Smooth muscle cell (in vitro differentiated cells): ENCODE data around the gene TMEM151B. TPM values are rescaled to one million over a fixed set of nuclear protein-coding genes. Genes with fewer than 3 reads are reported as not detected.
"Not testable (repeated sequence)": the region's sequence is repeated elsewhere in the genome, so short reads cannot be mapped to it uniquely, and the experiment has no call there.

Experiments
- DNase-seq: peaks from one replicate; lab custom pipeline; 2025; ENCODE audit not compliant: unreplicated experiment; lab: John Stamatoyannopoulos, UW
- H2AFZ ChIP-seq: fragments of 200-600 bp; sonication (generic); 2 replicates; pipeline ENCODE4 v1.6.0; 2016; ENCODE audit warnings: antibody characterized with exemption, low read depth, mild to moderate bottlenecking
- H3F3A ChIP-seq: fragments of 200-600 bp; sonication (generic); 2 replicates; pipeline ENCODE4 v1.6.0; 2017; ENCODE audit warnings: antibody characterized with exemption, low read depth
- H3K27ac ChIP-seq: fragments of 200-600 bp; sonication (generic); 2 replicates; pipeline ENCODE4 v1.5.1; 2016; ENCODE audit warnings: low read depth, mild to moderate bottlenecking
- H3K27me3 ChIP-seq: fragments of 200-600 bp; sonication (generic); 2 replicates; pipeline ENCODE4 v1.6.1; 2016; ENCODE audit warnings: low read depth, mild to moderate bottlenecking
- H3K36me3 ChIP-seq: fragments of 200-600 bp; sonication (generic); 2 replicates; pipeline ENCODE4 v1.5.1; 2016; ENCODE audit warnings: low read depth
- H3K4me1 ChIP-seq: fragments of 200-600 bp; sonication (generic); 2 replicates; pipeline ENCODE4 v1.5.1; 2016; ENCODE audit warnings: low read depth
- H3K4me2 ChIP-seq: fragments of 200-600 bp; sonication (generic); 2 replicates; pipeline ENCODE4 v1.6.0; 2016; ENCODE audit warnings: mild to moderate bottlenecking
- H3K4me3 ChIP-seq: fragments of 200-600 bp; sonication (generic); 2 replicates; pipeline ENCODE4 v1.5.1; 2016; ENCODE audit warnings: mild to moderate bottlenecking
- H3K79me2 ChIP-seq: fragments of 200-600 bp; sonication (generic); 2 replicates; pipeline ENCODE4 v1.6.0; 2016; ENCODE audit warnings: low read depth, mild to moderate bottlenecking
- H3K9ac ChIP-seq: fragments of 200-600 bp; sonication (generic); 2 replicates; pipeline ENCODE4 v1.6.0; 2016; ENCODE audit warnings: low read depth
- H3K9me3 ChIP-seq: fragments of 200-600 bp; sonication (generic); replicated peaks from 2 replicates; pipeline ENCODE4 v1.5.1; 2016; ENCODE audit warnings: low read depth
- H4K20me1 ChIP-seq: fragments of 200-600 bp; sonication (generic); 2 replicates; pipeline ENCODE4 v1.6.0; 2016; ENCODE audit warnings: low read depth
- WGBS: methylation state at CpG from one replicate; pipeline ENCODE4 v1.1.7; 2016; ENCODE audit warnings: low lambda C conversion rate; 5-methylcytosine and 5-hydroxymethylcytosine counted together
- polyA plus RNA-seq: library from polyadenylated mRNA; unstranded; fragments of >200 nt; fragmentation: Nextera tagmentation; extraction: Ambion mirVana; gene quantifications from 2 replicates; pipeline ENCODE4 v1.2.1, GENCODE V29; 2016
- total RNA-seq: library from RNA; depleted of rRNA; stranded (reverse); fragments of >200 nt; gene quantifications from 2 replicates; pipeline ENCODE4 v1.2.3, GENCODE V29; 2014
- TF ChIP-seq, protein P1 (sequence below): fragments of 200-600 bp; sonication (generic); IDR thresholded peaks from 2 replicates; pipeline ENCODE4 v1.5.1; 2017; ENCODE audit warnings: borderline replicate concordance, mild to moderate bottlenecking, antibody characterized with exemption; ENCODE audit not compliant: insufficient read depth, poor library complexity, severe bottlenecking

TMEM151B gene
- total and polyA plus RNA-seq, 2 experiments from 2014 or later = not detected

- H4K20me1 ChIP-seq = no peaks in the 10 kb centered on the region
- no peak overlapping the region for H3K4me3 ChIP-seq
- no peak overlapping the region for H3K9ac ChIP-seq
- no peak overlapping the region for H2AFZ ChIP-seq
- TF ChIP-seq, protein P1, sequence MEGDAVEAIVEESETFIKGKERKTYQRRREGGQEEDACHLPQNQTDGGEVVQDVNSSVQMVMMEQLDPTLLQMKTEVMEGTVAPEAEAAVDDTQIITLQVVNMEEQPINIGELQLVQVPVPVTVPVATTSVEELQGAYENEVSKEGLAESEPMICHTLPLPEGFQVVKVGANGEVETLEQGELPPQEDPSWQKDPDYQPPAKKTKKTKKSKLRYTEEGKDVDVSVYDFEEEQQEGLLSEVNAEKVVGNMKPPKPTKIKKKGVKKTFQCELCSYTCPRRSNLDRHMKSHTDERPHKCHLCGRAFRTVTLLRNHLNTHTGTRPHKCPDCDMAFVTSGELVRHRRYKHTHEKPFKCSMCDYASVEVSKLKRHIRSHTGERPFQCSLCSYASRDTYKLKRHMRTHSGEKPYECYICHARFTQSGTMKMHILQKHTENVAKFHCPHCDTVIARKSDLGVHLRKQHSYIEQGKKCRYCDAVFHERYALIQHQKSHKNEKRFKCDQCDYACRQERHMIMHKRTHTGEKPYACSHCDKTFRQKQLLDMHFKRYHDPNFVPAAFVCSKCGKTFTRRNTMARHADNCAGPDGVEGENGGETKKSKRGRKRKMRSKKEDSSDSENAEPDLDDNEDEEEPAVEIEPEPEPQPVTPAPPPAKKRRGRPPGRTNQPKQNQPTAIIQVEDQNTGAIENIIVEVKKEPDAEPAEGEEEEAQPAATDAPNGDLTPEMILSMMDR = no peak
- H3K4me1 ChIP-seq = no peaks in the 10 kb centered on the region
- H3K36me3 ChIP-seq = no peaks in the 10 kb centered on the region
- no peak overlapping the region for H3K4me2 ChIP-seq
- WGBS = 85% methylated on average over 8 of the region's 8 CpGs
- no peaks in the 10 kb centered on the region for H3K9me3 ChIP-seq
- DNase-seq = no peak
- peaks cover 56% of the 10 kb centered on the region for H3K27me3 ChIP-seq
- H3K27ac ChIP-seq = no peak overlapping the region
- no peaks in the 10 kb centered on the region for H3F3A ChIP-seq
- no peaks in the 10 kb centered on the region for H3K79me2 ChIP-seq
Measured at GRCh38 chr6:44341095-44341890, 71.0 kb downstream of the TMEM151B start.

DNA sequence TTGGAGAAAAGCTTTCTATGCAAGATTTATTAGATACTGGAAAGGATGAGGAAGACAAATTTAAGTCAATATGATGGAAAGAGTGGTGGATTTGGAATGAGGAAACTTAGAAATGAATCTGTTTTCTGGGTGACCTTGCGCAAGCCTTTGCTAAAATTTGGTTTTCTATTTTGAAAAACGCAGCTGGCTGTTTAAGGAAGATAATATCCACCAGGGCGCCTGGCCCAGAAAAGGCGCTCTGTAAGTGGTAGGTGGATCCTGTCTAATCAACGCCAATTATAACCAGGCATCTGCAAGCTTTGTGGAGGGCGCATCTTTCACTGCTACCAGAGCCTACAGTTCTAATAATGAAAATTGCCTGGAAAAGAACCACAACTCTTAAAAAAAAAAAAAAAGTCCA lies 71.8 kb downstream of the TMEM151B start:
- Histone ChIP-seq H2AFZ (no peak overlapping the region), H3K27ac (no peak overlapping the region), H3K9me3 (no peaks in the 10 kb centered on the region), H4K20me1 (no peaks in the 10 kb centered on the region), H3F3A (no peaks in the 10 kb centered on the region), H3K4me2 (no peak overlapping the region), H3K9ac (no peak overlapping the region), H3K27me3 (peaks cover 48% of the 10 kb centered on the region), H3K4me1 (no peaks in the 10 kb centered on the region), H3K4me3 (no peak overlapping the region), H3K79me2 (no peaks in the 10 kb centered on the region), H3K36me3 (no peaks in the 10 kb centered on the region)
- TF ChIP-seq, protein P1 = no peak
- DNase-seq = no peak
- 77% methylated on average over 6 of the region's 6 CpGs for WGBS

DNA sequence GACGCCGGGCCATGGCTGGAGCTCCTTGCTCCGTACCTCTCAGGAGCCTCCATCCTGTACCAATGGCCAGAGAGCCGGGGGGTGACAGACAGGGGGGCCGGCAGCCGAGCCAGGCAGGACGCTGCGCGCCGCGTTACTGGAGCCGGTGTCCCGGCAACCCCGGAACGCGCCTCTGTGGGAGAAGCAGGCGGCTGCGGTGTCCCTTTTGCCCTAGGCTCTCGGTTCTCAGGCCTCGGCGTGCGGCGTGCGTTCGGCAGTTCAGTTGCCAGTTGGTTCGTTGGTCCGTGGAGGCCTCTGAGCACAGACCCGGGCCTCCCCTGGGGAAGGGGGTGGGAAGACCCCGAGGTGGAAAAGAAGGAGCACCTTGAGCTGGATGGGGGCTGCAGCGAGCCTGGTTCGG lies 72.2 kb downstream of the TMEM151B start, which contains the start of gene SPATS1:
SPATS1 (plus strand) TSS at position 162 of the 400 bp plus-strand sequence. CDS start 446 bp downstream, outside the sequence.
- Histone ChIP-seq H3K4me3 (no peak within 1 kb of the TSS), H3K4me1 (no peaks in the 10 kb centered on the region), H3K9ac (no peak within 1 kb of the TSS), H3K27me3 (peaks cover 47% of the 10 kb centered on the region), H4K20me1 (no peaks in the 10 kb centered on the region), H2AFZ (no peak within 1 kb of the TSS), H3K36me3 (no peaks in the 10 kb centered on the region), H3F3A (no peaks in the 10 kb centered on the region), H3K27ac (no peak within 1 kb of the TSS), H3K79me2 (no peaks in the 10 kb centered on the region), H3K9me3 (no peaks in the 10 kb centered on the region), H3K4me2 (peak within 1 kb of the TSS; percentile 51)
- no peak for DNase-seq
- WGBS = 25% methylated on average over 31 of the region's 31 CpGs
- TF ChIP-seq, protein P1 = no peak

DNA sequence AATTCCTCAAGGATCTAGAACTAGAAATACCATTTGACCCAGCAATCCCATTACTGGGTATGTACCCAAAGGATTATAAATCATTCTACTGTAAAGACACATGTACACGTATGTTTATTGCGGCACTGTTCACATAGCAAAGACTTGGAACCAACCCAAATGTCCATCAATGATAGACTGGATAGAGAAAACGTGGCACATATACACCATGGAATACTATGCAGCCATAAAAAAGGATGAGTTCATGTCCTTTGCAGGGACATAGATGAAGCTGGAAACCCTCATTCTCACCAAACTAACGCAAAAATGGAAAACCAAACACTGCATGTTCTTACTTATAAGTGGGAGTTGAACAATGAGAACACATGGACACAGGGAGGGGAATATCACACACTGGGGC lies 76.6 kb downstream of the TMEM151B start:
- not testable (repeated sequence) for H3K4me2 ChIP-seq, H3K9ac ChIP-seq, H3K4me1 ChIP-seq, H3K36me3 ChIP-seq, H3F3A ChIP-seq, H2AFZ ChIP-seq, H4K20me1 ChIP-seq, H3K9me3 ChIP-seq, H3K79me2 ChIP-seq, H3K4me3 ChIP-seq, H3K27ac ChIP-seq, DNase-seq
- WGBS = 84% methylated on average over 4 of the region's 4 CpGs
- peaks cover 40% of the 10 kb centered on the region for H3K27me3 ChIP-seq
